ENCODE data around the gene SUMF2. TPM values are rescaled to one million over a fixed set of nuclear protein-coding genes. Genes with fewer than 3 reads are reported as not detected.
"Not testable (repeated sequence)": the region's sequence is repeated elsewhere in the genome, so short reads cannot be mapped to it uniquely, and the experiment has no call there.

Gene SUMF2
- polyA plus RNA-seq, 1 donor from 2014 or later: 69.3 TPM

- Histone ChIP-seq H3K27me3 (ENCODE audit: insufficient read depth, low read depth, low read length) (no peaks in the 10 kb centered on the region), H3K9me3 (ENCODE audit: low read length) (no peaks in the 10 kb centered on the region), H2AFZ (ENCODE audit: low read depth, low read length) (no peak overlapping the region), H3F3A (ENCODE audit: insufficient read depth, low read length, poor library complexity, severe bottlenecking) (no peaks in the 10 kb centered on the region), H3K9ac (ENCODE audit: low read length) (no peak overlapping the region), H4K20me1 (ENCODE audit: insufficient read depth) (no peaks in the 10 kb centered on the region), H3K27ac (ENCODE audit: low read length) (no peak overlapping the region), H3K79me2 (replicated peaks; ENCODE audit: insufficient read depth, low read length) (no peaks in the 10 kb centered on the region), H3K9me2 (ENCODE audit: insufficient read depth, low read length) (no peaks in the 10 kb centered on the region), H3K36me3 (ENCODE audit: insufficient read depth, low read length) (no peaks in the 10 kb centered on the region), H3K4me2 (ENCODE audit: low read length) (no peak overlapping the region), H3K4me3 (ENCODE audit: low read length) (no peak overlapping the region)
- TF ChIP-seq EP300 (conservative IDR thresholded peaks at IDR 0.05; ENCODE audit: poor library complexity, severe bottlenecking): no peak
- no peak for TF ChIP-seq TAF1 (IDR thresholded peaks at IDR 0.05; ENCODE audit: low read depth)
- TF ChIP-seq SMC3 (conservative IDR thresholded peaks at IDR 0.05; ENCODE audit: poor library complexity): no peak
- no peak for TF ChIP-seq REST (IDR thresholded peaks at IDR 0.05; ENCODE audit: borderline replicate concordance)
- TF ChIP-seq MXI1 (conservative IDR thresholded peaks at IDR 0.05; ENCODE audit: poor library complexity, severe bottlenecking): no peak
- TF ChIP-seq POLR2AphosphoS5 (IDR thresholded peaks at IDR 0.05): no peak
- no peak for TF ChIP-seq EZH2 (IDR thresholded peaks at IDR 0.05; ENCODE audit: borderline replicate concordance, insufficient read depth, low read length, poor library complexity, severe bottlenecking)
- no peak for TF ChIP-seq RAD21 (conservative IDR thresholded peaks at IDR 0.05)
- TF ChIP-seq CTCF (IDR thresholded peaks at IDR 0.05; ENCODE audit: poor library complexity, severe bottlenecking): no peak
These were observed 23.4 kb upstream of the SUMF2 start for GRCh38 chr7:56040730-56041129.

- H3K36me3 ChIP-seq (ENCODE audit: insufficient read depth, low read length); H3K27me3 ChIP-seq (ENCODE audit: insufficient read depth, low read depth, low read length); H3K79me2 ChIP-seq (replicated peaks; ENCODE audit: insufficient read depth, low read length); H3K4me2 ChIP-seq (ENCODE audit: low read length); H3K9me3 ChIP-seq (ENCODE audit: low read length); H3K4me3 ChIP-seq (ENCODE audit: low read length); H3K9ac ChIP-seq (ENCODE audit: low read length); H4K20me1 ChIP-seq (ENCODE audit: insufficient read depth); H3F3A ChIP-seq (ENCODE audit: insufficient read depth, low read length, poor library complexity, severe bottlenecking); H3K27ac ChIP-seq (ENCODE audit: low read length); H2AFZ ChIP-seq (ENCODE audit: low read depth, low read length); H3K9me2 ChIP-seq (ENCODE audit: insufficient read depth, low read length): not testable (repeated sequence)
These were observed 18.3 kb upstream of the SUMF2 start for GRCh38 chr7:56045758-56046157.

Data from neural cell (in vitro differentiated cells).